Choroid plexus epithelial cell (primary cell): ENCODE measurements around the gene MMRN1.

Experiments
- DNase-seq: peaks from one replicate; pipeline ENCODE4 v3.0.0-alpha.2; 2010; ENCODE audit warnings: low read depth
- H3K4me3 ChIP-seq: 2 replicates; pipeline ENCODE4 v1.5.1; 2011; ENCODE audit warnings: low read depth, mild to moderate bottlenecking, control low read depth, low read length, moderate library complexity
- CTCF ChIP-seq: conservative IDR thresholded peaks from 2 replicates; pipeline ENCODE4 v1.5.1; 2011; ENCODE audit warnings: low read depth, mild to moderate bottlenecking, control low read depth, inconsistent platforms, low read length, moderate library complexity

The MMRN1 gene

GRCh38 chr4:89995006-89995405, 100.4 kb downstream of the MMRN1 start:
- TF ChIP-seq CTCF = no peak
- no peak overlapping the region for H3K4me3 ChIP-seq
- DNase-seq = no peak

- no peak overlapping the region for H3K4me3 ChIP-seq
- DNase-seq = no peak
- TF ChIP-seq CTCF = no peak
Observed at GRCh38 chr4:89995814-89996213, 101.2 kb downstream of the MMRN1 start.

GRCh38 chr4:89997171-89997704, 102.6 kb downstream of the MMRN1 start:
- H3K4me3 ChIP-seq = no peak overlapping the region
- DNase-seq = no peak
- no peak for TF ChIP-seq CTCF

- no peak for TF ChIP-seq CTCF
- DNase-seq = no peak
- H3K4me3 ChIP-seq = no peak overlapping the region
Observed at GRCh38 chr4:89998469-89999011, 103.9 kb downstream of the MMRN1 start.

GRCh38 chr4:90001023-90001422, 106.4 kb downstream of the MMRN1 start:
- TF ChIP-seq CTCF = no peak
- DNase-seq = no peak
- no peak overlapping the region for H3K4me3 ChIP-seq

- H3K4me3 ChIP-seq = no peak overlapping the region
- no peak for TF ChIP-seq CTCF
- DNase-seq = no peak
Observed at GRCh38 chr4:90002441-90003062, 107.9 kb downstream of the MMRN1 start.
